ENCODE data around the gene MAPK8.
"Not testable (repeated sequence)": the region's sequence is repeated elsewhere in the genome, so short reads cannot be mapped to it uniquely, and the experiment has no call there.

The MAPK8 gene

DNA sequence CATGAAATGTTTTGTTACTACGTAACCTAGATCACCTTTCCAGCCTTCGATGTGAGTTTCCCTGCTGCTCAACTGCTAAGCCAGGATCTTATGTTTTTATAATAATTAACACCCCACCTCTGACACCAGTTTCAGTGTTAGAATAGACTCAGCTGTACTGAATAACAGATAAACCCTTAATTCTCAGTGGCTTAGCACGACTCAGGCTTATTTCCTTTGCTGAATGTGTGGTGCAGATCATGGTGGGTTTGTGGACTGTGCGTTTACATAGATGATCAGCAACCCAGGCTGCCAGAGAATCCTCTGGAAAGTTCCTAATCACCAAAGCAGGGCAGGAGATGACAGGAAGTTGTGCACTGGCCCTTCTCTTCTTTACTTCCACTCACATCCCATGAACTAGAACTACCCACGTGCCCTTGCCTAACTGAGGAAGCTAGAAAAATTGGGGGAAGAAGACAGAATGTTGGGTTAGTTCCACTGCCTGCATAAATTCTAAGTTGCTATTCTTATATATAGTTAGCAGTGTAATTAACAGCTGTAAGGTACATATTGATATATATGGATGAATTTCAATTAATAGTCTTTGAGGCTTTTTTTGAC is 111.8 kb downstream of the MAPK8 start:
- DNase-seq (ENCODE audit: low read depth), result no peak

DNA sequence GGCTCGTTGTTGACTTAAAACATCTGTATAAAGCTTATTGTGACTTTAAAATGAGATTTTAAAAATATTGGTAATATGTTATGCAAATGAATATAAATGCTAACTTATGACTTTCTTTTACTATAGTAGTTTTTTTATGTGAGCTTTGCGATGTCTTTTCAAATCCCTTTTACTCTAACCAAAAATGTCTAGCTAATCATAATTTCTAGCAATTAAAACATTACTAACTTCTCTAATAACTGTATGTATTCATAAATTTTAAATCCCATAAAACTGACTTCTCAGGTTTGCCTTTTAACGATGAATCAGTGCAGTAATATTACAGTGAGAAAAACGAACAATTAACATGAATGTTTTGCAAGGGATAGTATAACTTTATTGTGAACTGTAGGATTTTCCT is 113.2 kb downstream of the MAPK8 start:
- no peak for DNase-seq (ENCODE audit: low read depth)

- not testable (repeated sequence) for DNase-seq (ENCODE audit: low read depth)
These were observed 115.4 kb downstream of the MAPK8 start for GRCh38 chr10:48421862-48422261.

GRCh38 chr10:48423884-48424283 is 117.4 kb downstream of the MAPK8 start:
- no peak for DNase-seq (ENCODE audit: low read depth)

GRCh38 chr10:48428896-48429295 is 122.4 kb downstream of the MAPK8 start:
- DNase-seq (ENCODE audit: low read depth), result no peak

DNA sequence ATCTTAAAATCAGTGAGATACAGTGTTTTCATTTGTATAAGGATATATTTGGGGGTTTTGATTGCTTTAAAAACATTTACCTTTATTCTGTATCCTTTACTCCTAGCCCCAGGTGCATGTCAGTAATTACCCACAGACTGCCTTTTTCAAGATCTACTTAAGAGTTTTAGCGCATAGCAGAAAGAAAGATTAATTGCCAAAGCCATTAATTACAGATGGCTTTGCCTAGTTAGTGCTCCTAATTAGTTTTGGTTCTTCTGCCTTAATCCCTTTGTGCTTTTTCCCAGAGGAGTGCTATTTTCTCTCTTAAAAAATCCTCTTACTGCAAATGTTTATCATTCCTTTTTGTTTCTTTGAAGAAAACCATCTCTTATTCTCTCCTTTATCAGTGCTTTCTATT is 122.8 kb downstream of the MAPK8 start:
- DNase-seq (ENCODE audit: low read depth), result no peak

DNA sequence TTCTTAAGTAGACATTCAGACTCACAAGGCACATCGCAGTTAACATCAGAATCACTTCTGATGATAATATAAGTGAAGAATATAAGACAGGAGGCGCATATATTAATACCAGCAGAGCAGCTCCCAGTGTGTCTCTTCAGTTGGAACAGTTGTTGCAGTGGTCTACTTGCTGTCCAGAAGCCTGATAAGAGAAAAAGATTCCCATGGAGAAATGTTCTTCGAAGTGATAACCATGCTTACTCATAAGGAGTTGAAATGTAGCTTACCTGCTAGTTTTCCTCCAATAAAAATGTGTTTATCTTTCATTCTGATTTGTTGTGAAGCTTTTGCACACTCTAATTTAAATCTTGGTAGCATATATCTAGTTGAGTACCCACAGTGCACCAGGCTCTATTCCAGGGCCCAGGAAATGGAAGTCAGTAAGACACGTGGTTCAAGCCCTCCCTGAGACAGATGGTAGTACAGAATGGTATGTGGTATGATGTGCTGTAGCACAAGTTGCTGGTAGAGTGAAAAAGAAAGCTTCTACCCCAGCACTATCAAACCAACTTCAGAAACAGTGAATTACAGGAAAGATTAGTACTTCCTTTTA is 124.0 kb downstream of the MAPK8 start:
- DNase-seq (ENCODE audit: low read depth), result no peak

- no peak for DNase-seq (ENCODE audit: low read depth)
These were observed 125.4 kb downstream of the MAPK8 start for GRCh38 chr10:48431871-48432270.

DNA sequence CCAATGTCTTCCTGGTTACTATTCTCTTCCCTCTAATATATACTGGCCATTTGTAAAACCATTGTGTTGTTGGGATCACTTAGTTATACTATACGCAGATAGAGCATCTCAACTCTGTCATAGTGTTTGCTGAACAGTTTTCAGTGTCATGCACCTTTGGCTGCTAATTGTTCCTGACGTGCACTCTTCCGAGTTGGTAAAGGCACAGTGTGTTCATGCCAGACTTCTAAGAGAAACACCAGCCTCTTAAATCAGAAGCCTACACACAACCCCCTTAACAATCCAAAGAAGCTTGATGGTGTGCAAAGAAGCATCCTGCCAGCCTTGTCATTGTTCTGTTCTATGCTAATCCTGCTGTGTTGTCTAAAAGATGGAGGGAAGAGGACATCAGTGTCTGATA is 131.1 kb downstream of the MAPK8 start:
- no peak for DNase-seq (ENCODE audit: low read depth)

DNA sequence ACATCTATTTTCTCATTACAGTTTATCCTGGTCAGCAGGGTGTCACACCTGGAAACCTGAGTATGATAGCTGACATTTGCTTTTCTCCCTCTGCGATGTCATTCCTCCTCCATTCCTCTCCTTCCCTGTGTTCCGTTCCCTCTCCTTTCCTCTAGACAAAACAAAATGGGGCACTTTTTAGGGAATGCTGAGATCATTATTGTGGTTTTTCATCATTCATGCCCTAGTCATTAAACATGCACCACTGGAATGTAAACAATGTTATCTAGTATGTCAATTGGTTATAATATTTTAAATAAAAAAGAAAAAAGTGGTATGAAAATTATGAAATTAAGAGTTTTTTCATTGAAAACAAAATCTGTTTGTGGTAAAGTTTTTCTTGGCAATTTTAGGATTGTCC is 132.6 kb downstream of the MAPK8 start:
- DNase-seq (ENCODE audit: low read depth), result peak; percentile 28

- DNase-seq (ENCODE audit: low read depth), result no peak
These were observed 133.1 kb downstream of the MAPK8 start for GRCh38 chr10:48439581-48440041.

DNA sequence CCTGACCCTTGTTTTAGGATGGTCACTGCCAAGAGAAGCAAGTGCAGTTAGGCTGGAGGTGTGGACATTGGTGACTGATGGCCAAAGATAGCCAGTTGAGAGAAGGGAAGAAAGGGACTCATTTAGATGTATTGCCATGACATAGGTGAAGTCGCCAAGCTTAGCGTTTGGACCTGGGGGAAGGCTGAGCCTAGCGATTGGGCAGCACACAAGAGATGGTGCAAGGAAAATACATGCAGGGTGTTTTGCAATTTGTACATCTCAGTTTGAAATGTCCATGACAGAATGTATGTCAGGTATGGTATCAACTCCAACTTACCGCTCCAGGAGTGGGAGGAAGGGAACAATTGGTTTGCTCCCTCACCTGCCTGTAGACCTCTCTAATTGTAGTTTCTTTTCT is 134.3 kb downstream of the MAPK8 start:
- DNase-seq (ENCODE audit: low read depth), result no peak

DNA sequence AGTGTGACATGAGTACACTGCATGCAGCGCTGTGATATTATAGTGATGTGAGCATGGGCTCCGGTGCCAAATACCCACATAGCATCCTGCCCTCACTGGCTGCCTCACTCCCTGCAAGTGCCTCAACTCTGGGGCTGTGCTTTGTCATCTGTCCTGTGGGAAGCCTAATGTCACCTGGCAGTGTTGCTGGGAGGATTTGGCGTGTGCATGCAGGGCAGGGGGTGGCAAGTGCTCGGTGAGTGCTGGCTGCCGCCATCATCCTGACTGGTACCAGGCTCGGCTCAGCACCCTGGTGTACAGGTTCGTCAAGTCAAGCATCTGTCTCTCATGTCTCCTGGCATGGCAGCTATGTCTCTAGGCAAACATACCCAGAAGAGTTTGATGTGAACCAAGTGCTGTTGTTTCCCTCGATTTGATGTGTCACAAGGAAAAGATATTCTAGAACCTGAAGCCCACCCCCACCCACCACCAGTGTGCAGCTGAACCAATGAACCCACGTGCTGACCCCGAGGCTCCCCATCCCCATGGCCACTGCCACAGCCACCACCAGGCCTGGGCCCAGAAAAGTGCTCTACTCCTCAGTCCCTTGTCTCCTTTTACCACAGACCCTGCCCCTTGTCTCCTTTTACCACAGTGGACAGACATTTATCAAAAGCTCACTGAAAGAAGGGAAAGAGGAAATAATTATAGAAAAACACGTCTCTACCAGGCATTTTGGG is 135.8 kb downstream of the MAPK8 start:
- DNase-seq (ENCODE audit: low read depth), result no peak

DNA sequence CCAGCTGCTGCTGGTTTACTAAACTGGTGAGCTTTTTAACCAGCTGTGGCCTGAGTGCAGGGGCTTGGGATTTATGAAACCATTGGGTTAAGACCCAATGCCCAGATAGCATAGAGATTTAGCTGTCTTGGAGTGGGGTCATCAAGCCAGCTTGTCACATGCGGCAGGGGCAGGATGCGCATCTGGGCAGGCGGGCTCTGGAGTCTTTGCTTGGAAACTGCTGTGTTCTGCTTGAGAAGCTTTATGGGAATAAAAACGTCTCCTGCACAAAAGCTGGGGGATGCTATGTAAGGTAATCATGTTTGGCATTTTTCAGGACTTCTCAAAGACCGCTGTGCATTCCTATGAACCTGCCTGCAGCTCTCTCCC is 136.3 kb downstream of the MAPK8 start:
- DNase-seq (ENCODE audit: low read depth), result no peak

- peak; percentile 11 for DNase-seq (ENCODE audit: low read depth)
These were observed 137.8 kb downstream of the MAPK8 start for GRCh38 chr10:48444266-48444665.

DNA sequence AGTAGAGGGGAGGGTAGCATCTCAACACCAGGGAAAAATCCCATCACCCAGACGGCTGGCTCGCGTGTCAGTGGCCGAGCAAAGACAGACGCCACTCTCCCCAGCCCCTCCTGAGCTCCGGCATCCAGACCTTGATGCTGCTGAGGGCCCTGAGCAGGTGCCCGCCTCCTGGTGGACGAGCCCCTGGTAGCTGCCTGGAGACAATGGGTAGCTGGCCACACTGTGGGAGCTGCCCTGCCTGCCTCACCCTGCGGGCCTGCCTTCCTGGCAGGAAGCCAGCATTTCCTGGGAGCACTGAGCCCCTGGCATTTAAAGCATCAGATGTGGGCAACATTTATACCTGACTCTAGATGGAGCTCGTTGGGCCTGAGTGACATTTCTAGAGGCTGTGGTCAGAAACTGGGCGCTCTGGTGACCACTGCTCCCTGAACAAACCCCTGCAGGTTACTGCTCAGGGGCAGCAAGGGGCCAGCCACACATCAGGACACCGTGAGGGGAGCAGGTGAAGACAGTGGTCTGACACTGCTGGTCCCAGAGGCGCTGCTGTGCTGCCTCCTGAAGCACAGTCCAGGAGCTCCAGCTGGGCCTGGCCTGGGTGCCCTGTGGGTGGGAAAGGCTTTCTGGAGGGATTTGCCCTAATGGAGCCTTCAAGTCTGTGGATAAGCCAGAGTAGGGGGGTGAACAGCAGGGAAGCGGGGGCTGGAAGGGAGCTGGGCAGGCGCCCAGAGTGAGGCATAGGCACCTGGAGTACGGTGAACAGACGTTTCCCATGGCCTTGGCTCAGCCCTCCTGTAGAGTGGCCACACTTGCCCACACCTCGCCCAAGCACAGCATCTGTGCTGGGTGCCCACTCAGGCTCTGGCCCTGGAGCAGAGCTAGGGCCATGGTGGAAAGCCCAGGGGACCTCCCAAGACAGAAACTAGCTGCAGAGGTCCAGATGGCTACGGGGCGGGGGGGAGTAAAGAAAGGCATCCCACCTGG is 138.7 kb downstream of the MAPK8 start:
- no peak for DNase-seq (ENCODE audit: low read depth)

DNA sequence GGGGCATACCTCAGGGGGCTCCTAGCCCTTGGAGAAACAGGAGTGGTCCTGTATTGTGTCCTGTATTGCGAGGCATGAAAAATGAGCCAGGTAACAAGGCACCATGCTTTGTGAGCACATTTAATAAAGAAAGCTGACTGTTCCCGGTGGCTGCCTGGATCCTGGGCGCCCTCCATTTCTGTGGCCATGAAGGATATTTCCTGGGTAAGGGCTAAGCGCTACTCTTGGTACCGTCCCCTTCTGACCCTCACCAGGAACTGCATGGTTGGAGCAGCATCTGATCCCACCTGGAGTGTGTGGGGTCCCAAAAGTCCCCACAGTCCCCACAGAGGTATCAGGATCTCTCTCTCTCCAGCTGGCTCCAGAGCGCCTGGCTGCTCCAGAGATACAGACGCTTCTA is 139.5 kb downstream of the MAPK8 start:
- DNase-seq (ENCODE audit: low read depth), result no peak

DNA sequence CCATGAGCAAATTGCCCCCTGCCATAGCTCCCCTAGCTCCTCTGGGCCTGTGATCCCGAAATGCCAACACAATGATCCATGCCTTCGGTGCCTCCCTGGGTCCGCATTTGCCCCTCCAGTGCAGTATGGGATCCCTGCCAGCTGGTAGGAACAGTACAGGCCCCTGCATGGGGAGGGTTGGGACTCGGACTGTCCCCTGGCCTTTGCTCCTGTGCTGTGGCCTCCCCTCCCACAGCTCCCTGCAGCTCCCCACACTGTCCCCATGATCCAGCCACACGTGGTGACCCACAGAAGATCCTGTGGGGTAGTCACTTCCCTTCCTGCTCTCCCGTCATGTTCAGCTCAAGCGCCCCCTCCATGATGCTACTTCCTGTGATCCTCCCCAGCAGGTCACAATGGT is 140.3 kb downstream of the MAPK8 start:
- DNase-seq (ENCODE audit: low read depth), result no peak

GRCh38 chr10:48447356-48448215 is 141.1 kb downstream of the MAPK8 start:
- no peak for DNase-seq (ENCODE audit: low read depth)

DNA sequence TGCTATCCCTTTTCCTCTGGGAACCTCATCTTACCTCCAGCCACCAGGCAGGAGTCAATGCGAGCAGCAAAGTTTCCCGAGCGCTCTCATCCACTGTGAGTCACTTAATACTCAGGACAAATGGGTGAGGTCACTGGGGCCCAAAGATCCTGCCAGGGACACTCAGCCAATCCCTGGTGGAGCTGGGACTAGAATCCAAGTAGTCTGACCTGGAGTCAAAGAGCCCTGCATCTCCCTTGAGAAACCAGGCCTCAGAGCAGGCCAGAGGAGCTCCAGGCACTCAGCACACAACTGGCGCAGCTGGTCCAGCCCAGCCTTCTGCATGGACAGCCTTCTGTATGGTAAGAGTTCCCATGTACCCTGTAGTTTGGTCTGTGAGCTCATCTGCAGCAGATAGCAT is 142.3 kb downstream of the MAPK8 start:
- DNase-seq (ENCODE audit: low read depth), result peak; percentile 55

GRCh38 chr10:48449501-48450232 is 143.2 kb downstream of the MAPK8 start:
- DNase-seq (ENCODE audit: low read depth), result no peak
